Gastroesophageal sphincter (tissue), 4 donors: ENCODE measurements around the gene ALK. TPM values are rescaled to one million over a fixed set of nuclear protein-coding genes. Genes with fewer than 3 reads are reported as not detected.

Source experiments
- ATAC-seq: fragments of 150-250 bp; one replicate; pipeline ENCODE4 v1.9.1; 2016; ENCODE audit warnings: mild to moderate bottlenecking, moderate library complexity
- H3K27ac ChIP-seq, 4 donors: fragments of 200-600 bp; sonication (generic) in 3 of 4; 1 replicate in 3 of 4; 2 replicates in 1 of 4; pipeline ENCODE4 v1.5.1; 2016 to 2019
- H3K27me3 ChIP-seq: fragments of 200-600 bp; sonication (generic); one replicate; pipeline ENCODE4 v1.5.1; 2019
- H3K36me3 ChIP-seq, 2 donors: fragments of 200-600 bp; sonication (generic); one replicate each; pipeline ENCODE4 v1.5.1; 2019; ENCODE audit warnings: control low read depth in 1 of 2
- H3K4me1 ChIP-seq, 3 donors: fragments of 200-600 bp; sonication (generic); 1 replicate in 2 of 3; 2 replicates in 1 of 3; pipeline ENCODE4 v1.5.1; 2016 to 2019; ENCODE audit warnings: control low read depth in 2 of 3
- H3K4me3 ChIP-seq, 2 donors: fragments of 200-600 bp; sonication (generic); one replicate each; pipeline ENCODE4 v1.5.1; 2019; ENCODE audit warnings: mild to moderate bottlenecking in 1 of 2, moderate library complexity in 1 of 2
- H3K9me3 ChIP-seq, 3 donors: fragments of 200-600 bp; sonication (generic); one replicate each; pipeline ENCODE4 v1.5.1; 2017 to 2019; ENCODE audit warnings: control low read depth in 2 of 3
- EP300 ChIP-seq: sonication (generic); formaldehyde crosslinking; IDR thresholded peaks from one replicate; pipeline ENCODE4 v1.6.1; 2017; ENCODE audit warnings: antibody characterized with exemption, mild to moderate bottlenecking
- POLR2A ChIP-seq, 2 donors: fragments of 450-650 bp; IDR thresholded peaks; one replicate each; pipeline ENCODE4 v1.6.1; 2017; ENCODE audit warnings: antibody characterized with exemption in 2 of 2, mild to moderate bottlenecking in 2 of 2, moderate library complexity in 1 of 2
- POLR2AphosphoS5 ChIP-seq: sonication (generic); formaldehyde crosslinking; IDR thresholded peaks from one replicate; pipeline ENCODE4 v1.6.1; 2017; ENCODE audit warnings: antibody characterized with exemption
- WGBS, 2 donors: methylation state at CpG; one replicate each; pipeline ENCODE4 v1.1.5; 2018; ENCODE audit warnings: low coverage in 1 of 2; 5-methylcytosine and 5-hydroxymethylcytosine counted together
- total RNA-seq, 4 donors: library from RNA; depleted of rRNA; stranded (reverse); fragments of >200 nt; gene quantifications; one replicate each; pipeline ENCODE4 v1.1.0, GENCODE V29; 2016
- TF ChIP-seq, protein P1 (sequence below), 4 experiments: fragments of 200-600 bp in 2 of 4; fragments of 450-650 bp in 2 of 4; sonication (generic) in 1 of 4; IDR thresholded peaks; one replicate each; pipeline ENCODE4 v1.5.1; 2017 to 2019; ENCODE audit warnings: antibody characterized with exemption in 4 of 4, mild to moderate bottlenecking in 2 of 4, moderate library complexity in 2 of 4

ALK gene
- total RNA-seq, 4 donors from 2014 or later: 0.94 to 1.6 (median 1.1) TPM

DNA sequence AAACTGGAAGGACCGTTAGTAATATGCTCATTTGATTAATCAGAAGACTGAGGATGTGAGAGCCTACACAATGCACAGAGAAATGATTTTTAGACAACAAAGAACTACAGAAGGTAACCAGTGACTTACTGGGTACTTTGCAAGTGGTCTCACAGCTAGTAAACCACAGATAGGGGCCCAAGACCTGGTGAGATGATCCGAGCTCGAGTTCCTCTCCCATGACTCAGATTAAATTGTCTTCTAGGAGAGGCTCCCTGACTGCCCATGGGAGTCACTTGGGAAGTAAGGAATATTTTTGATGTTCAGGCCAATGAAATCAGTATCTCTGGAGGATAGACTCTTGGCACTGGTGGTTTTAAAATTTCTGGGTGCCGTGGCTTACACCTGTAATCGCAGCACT lies 586.0 kb downstream of the ALK start:
- no peaks in the 10 kb centered on the region for H3K27me3 ChIP-seq
- no peak overlapping the region for H3K4me3 ChIP-seq
- no peaks in the 10 kb centered on the region for H3K9me3 ChIP-seq
- ATAC-seq: no peak
- H3K36me3 ChIP-seq: no peaks in the 10 kb centered on the region
- H3K27ac ChIP-seq: no peak overlapping the region
- no peak for TF ChIP-seq EP300
- no peak for TF ChIP-seq POLR2A (IDR thresholded peaks at IDR 0.05)
- TF ChIP-seq, protein P1, sequence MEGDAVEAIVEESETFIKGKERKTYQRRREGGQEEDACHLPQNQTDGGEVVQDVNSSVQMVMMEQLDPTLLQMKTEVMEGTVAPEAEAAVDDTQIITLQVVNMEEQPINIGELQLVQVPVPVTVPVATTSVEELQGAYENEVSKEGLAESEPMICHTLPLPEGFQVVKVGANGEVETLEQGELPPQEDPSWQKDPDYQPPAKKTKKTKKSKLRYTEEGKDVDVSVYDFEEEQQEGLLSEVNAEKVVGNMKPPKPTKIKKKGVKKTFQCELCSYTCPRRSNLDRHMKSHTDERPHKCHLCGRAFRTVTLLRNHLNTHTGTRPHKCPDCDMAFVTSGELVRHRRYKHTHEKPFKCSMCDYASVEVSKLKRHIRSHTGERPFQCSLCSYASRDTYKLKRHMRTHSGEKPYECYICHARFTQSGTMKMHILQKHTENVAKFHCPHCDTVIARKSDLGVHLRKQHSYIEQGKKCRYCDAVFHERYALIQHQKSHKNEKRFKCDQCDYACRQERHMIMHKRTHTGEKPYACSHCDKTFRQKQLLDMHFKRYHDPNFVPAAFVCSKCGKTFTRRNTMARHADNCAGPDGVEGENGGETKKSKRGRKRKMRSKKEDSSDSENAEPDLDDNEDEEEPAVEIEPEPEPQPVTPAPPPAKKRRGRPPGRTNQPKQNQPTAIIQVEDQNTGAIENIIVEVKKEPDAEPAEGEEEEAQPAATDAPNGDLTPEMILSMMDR (IDR thresholded peaks at IDR 0.05): no peak
- TF ChIP-seq POLR2AphosphoS5: no peak
- H3K4me1 ChIP-seq: no peaks in the 10 kb centered on the region
- 60 to 91% methylated on average over 1 to 5 of the region's 5 CpGs for WGBS, 2 donors

DNA sequence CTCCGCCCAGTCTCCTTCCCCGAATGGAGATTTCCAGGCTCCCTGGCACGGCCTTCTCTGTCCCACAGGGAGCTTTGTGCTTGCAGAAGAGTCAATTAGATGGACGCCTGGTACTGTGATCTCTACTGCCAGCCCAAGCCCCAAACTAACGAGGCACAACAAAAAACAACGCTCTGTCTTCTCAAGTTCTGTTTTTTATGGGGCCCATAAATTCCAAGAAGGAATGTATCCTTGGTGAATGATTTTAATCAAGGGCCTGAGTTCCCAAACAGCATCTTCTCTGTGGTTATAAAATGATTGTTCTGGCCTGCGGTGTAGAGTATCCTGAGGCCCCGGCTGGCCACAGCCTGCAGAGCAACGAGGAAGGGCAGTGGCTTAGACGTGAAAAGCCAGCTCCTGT lies 586.7 kb downstream of the ALK start:
- no peaks in the 10 kb centered on the region for H3K9me3 ChIP-seq
- no peak overlapping the region for H3K4me3 ChIP-seq
- ATAC-seq: no peak
- H3K36me3 ChIP-seq: no peaks in the 10 kb centered on the region
- WGBS, 2 donors: 82% methylated on average over 5 of the region's 10 CpGs; no CpG with 5 or more reads in 1 of the 2 donors
- H3K4me1 ChIP-seq: no peaks in the 10 kb centered on the region
- no peak overlapping the region for H3K27ac ChIP-seq
- TF ChIP-seq EP300 (no peak), POLR2A (IDR thresholded peaks at IDR 0.05) (no peak), POLR2AphosphoS5 (no peak)
- TF ChIP-seq, protein P1 (IDR thresholded peaks at IDR 0.05): no peak
- no peaks in the 10 kb centered on the region for H3K27me3 ChIP-seq

DNA sequence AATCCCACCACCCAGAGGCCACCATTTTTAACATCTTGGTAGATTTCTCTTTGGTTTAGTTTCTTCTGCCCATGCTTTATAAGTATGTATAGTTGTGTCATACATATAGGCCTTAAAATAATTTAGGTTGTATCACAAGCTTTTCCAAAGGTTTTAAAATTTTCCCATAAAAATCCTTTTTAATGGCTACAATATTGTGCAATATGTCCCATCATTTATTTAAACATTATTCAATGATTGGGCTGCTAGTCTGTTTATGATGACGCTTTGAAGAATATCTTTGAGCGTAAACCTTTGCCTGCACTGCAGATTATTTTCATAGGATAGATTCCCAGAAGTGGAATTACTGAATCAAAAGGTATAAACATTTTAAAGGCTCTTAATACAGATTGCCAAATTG lies 588.8 kb downstream of the ALK start:
- H3K36me3 ChIP-seq: no peaks in the 10 kb centered on the region
- no peaks in the 10 kb centered on the region for H3K27me3 ChIP-seq
- TF ChIP-seq POLR2AphosphoS5 (peak; percentile 23), POLR2A (IDR thresholded peaks at IDR 0.05) (no peak)
- no peaks in the 10 kb centered on the region for H3K9me3 ChIP-seq
- 48 to 58% methylated on average over 2 of the region's 2 CpGs for WGBS, 2 donors
- no peak for ATAC-seq
- H3K27ac ChIP-seq: no peak overlapping the region
- no peaks in the 10 kb centered on the region for H3K4me1 ChIP-seq
- H3K4me3 ChIP-seq: no peak overlapping the region

DNA sequence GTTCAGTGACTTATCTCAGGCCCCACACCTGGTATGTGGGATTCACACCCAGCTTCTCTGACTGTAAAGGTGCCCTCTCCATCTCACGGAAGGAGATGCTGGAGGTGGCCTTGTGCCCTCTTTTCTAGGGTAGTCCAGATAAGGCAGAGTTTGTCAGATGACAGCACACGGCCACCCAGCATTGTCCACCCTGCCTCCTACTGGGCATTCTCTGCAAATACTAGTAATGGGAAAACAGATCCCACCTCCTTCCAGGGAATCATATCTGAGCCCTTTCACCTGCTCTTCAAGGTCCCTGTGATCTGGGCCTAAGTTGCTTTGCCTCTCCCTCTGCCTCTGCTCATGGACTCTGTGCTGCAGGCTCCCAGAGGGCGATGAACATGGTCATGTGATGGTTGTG lies 591.5 kb downstream of the ALK start:
- H3K4me3 ChIP-seq: no peak overlapping the region
- 63 to 80% methylated on average over 1 of the region's 3 CpGs for WGBS, 2 donors
- no peaks in the 10 kb centered on the region for H3K9me3 ChIP-seq
- no peaks in the 10 kb centered on the region for H3K27me3 ChIP-seq
- no peaks in the 10 kb centered on the region for H3K4me1 ChIP-seq
- H3K27ac ChIP-seq: no peak overlapping the region
- H3K36me3 ChIP-seq: no peaks in the 10 kb centered on the region
- TF ChIP-seq EP300: no peak
- no peak for TF ChIP-seq POLR2AphosphoS5
- TF ChIP-seq POLR2A (IDR thresholded peaks at IDR 0.05): no peak
- TF ChIP-seq, protein P1 (IDR thresholded peaks at IDR 0.05): no peak
- no peak for ATAC-seq

DNA sequence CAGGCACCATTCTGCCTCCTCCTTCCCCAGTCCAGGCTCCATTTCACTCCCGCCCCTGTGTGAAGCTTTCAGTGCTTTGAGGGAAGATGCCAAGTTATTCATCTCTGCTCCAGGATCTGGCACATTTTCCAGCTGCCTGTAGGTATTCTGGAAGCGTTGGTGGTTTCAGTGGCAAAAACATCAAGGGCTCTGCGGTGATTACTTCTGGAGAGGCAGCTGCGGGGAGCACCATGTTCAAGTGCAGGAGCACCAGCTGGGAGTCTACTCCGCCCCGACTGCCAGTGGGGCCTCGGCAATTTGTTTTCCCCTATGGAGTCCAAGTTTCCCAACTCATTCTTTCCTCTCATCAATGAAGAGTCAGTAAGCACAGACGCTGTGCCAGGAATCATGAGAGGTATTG lies 594.5 kb downstream of the ALK start:
- no peaks in the 10 kb centered on the region for H3K36me3 ChIP-seq
- no peak for TF ChIP-seq EP300
- TF ChIP-seq, protein P1 (IDR thresholded peaks at IDR 0.05): no peak
- TF ChIP-seq POLR2A (IDR thresholded peaks at IDR 0.05): no peak
- peaks cover 11% of the 10 kb centered on the region for H3K27me3 ChIP-seq
- H3K9me3 ChIP-seq: no peaks in the 10 kb centered on the region
- no peak overlapping the region for H3K27ac ChIP-seq
- H3K4me1 ChIP-seq: no peaks in the 10 kb centered on the region
- no peak for ATAC-seq
- H3K4me3 ChIP-seq: no peak overlapping the region
- 29% methylated on average over 3 of the region's 8 CpGs; no CpG with 5 or more reads in 1 of the 2 donors for WGBS, 2 donors
